SIG-M5 (cell line): Measurements from ENCODE around the gene CEP89.
"Not testable (repeated sequence)": the region's sequence is repeated elsewhere in the genome, so short reads cannot be mapped to it uniquely, and the experiment has no call there.

Experiments
- DNase-seq: peaks from one replicate; lab custom pipeline; 2025; lab: John Stamatoyannopoulos, UW

CEP89 gene

DNA sequence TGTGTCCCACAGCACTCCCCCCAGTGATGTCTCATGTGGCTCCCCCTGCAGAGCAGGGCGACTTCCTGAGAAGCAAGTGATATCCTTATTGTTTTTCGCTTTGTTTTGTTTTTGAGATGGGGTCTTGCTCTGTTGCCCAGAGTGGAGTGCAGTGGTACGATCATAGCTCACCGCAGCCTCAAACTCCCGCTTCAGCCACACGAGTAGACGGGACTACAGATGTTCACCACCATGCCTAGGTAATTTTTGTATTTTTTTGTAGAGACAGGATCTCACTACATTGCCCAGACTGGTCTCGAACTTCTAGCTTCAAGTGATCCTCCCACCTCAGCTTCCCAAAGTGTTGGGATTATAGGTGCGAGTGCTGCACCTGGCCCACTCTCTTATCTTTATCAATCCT, 5.0 kb downstream of the CEP89 start:
- DNase-seq: no peak

DNA sequence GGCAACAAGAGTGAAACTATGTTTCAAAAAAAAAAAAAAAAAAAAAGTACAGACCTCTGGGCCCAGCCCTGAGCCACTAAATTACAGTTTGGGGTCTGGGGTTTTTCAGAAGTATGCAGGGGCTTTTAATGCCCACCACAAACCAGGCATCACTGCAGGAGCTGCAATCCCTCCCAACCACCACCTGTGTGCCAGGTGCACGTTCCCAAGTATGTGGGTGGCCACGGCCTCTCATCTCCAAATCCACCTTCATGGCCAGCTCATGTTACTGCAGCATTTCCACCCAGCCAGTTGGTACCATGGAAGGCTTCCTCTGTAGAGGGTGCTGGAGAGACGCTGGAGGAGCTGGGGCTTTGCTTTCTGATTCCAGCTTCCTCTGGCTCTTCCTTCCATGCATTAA, 26.5 kb downstream of the CEP89 start:
- DNase-seq: no peak

DNA sequence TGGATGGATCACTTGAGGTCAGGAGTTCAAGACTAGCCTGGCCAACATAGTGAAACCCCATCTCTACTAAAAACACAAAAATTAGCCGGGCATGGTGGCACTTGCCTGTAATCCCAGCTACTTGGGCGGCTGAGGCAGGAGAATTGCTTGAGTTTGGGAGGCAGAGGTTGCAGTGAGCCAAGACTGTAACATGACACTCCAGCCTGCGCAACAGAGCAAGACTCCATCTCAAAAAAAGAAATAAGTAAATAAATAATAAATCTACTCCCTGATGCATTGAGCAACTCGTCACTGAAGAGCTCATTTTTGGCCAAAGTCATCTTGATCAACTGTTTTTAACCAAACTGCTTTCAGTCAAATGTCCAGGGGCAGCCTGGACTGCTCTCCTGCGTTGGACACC, 30.5 kb downstream of the CEP89 start:
- DNase-seq: not testable (repeated sequence)

DNA sequence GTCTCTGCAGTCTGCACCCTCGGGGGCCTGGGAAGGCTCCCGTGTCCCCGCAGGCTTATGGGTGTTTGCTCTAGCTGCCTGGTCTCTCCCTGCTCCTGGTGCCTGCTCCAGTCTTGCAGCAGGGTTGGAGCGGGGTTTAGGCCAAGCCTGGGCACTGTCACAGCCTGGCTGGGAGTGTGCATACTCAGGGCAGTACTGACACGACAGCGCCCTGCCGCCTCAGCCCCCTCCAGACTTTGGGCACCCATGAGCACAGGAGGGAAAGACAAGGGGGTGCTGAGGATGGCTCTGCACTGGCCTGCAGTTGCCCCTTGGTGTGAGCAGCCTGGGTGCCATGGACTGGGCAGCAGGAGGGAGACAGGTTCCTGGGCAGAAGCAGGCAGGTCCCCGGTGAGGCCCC, 35.7 kb downstream of the CEP89 start:
- no peak for DNase-seq

DNA sequence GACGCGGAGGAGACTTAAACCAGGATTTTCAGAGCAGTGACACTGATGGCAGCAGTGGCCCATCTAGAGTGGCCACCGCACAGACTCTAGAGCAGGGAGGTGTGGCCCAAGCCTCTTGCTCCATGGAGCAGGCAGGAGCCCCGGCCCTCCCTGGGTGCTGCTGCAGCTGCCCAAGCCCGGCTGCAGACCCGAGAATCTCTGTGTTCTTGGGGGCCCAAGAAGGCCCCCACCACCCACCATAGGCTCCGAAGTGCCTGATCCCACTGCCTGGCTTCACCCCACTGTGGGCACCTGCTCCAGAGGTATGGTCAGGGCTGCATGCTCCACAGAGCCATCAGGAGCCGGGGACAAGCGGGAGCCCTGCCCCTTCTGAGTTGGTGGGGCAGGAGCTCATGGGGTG, 36.1 kb downstream of the CEP89 start:
- no peak for DNase-seq

DNA sequence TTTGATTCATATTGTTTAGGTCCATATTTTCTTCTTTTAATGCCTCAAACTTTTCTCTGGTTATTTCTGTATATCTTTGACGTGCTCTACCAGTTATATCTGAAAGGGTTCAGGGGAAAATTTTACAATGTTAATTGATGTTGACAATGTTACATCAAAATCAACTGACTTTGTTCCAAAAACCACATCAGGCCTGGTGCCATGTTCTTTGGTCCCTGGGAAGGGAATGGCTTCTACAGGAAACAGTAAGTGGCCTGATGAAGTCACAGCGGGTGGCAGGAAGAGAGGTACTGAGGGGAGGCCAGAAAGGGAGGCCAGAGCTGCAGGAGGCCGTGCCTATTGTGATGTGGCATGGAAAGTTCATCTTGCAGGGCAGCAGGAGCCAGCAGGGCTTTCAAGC, 38.2 kb downstream of the CEP89 start:
- DNase-seq: no peak

DNA sequence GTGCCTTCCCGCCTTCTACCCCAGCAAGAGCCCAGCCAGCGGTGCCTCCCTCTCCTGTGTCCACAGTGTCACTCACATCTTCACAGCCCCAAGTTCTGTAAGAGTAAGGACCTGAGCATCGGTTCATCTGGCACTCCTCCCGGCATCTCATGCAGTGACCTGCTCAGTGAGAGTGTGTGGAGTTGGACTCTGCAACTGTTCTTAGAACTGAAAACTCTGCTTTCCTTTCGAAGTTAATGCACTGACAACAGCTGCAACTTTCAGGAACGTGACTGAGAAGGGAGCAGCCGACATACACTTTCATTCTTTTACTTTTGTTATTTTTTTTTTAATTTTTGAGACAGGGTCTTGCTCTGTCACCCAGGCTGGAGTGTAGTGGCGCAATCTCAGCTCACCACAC, 41.2 kb downstream of the CEP89 start:
- DNase-seq: no peak

DNA sequence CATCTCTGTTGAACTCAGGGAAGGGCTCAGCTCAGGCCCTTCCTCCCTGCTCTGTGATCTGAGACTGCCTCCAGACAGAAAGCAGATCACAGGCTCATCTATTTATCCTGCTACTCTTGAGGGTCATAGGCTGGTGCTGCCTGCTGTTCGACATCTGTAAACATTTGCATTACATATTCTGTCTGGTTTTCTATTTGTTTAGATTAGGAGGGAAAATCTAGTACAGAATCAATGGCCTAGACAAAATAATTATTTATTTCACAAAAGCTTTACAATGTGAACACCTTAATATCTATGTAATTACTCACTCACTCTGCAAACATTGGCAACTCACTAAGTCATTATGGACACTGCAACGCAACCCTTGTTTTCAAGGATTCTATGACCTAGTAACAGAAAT, 43.0 kb downstream of the CEP89 start:
- DNase-seq: no peak

DNA sequence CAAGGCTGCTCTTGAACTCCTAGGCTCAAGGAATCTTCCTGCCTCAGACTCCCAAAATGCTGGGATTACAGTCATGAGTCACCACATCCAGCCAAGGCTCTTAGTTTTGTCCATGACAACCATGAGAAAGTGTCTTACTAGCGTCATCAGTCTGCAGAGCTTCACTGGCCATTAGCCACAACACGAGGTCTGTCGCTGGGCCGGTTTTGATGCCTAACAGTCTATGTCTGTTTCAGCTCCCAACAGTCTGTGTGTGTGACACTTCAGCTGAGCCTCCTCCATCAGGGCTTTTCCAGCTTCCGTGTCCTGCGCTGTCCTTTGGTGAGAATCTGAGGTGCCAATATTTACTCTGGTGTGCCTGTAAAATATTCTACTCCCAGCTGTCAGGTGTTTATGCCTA, 47.6 kb downstream of the CEP89 start:
- no peak for DNase-seq

DNA sequence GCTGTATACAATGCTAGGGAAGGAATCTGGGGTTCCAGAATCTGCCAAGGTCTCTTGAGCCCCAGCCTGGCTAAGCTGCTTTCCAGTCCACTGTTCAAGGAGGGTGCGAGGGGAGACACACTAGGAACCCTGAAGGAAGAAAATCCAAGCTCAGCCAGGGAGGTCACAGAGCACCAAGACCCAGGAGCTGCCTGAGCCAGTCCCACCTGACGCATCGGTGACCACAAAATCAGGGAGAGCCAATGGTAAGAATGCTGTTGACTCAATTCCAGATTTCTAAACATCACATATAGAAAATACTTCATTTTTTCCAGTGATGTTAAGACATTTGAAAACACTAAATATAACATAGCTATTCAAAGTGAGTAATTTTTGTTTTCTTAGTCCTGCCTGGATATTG, 50.1 kb downstream of the CEP89 start:
- DNase-seq: no peak

DNA sequence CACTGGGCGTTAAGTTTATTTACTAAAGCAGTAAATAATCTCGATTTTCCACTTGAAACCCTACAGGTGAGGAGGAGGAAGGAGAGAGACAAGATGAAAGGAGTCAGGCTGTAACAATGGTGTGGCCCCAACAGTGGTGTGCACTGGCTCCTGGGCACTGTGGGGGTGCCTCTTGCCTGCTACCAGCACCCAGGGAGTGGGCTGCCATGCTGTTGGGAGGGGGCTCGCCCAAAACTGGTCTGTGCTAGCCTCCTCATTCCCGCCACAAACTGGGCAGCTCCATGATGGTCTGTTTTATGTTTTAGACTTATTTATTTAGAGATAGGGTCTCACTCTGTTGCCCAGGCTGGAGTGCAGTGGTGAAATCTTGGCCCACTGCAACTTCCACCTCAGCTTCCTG, 52.4 kb downstream of the CEP89 start:
- DNase-seq: no peak

DNA sequence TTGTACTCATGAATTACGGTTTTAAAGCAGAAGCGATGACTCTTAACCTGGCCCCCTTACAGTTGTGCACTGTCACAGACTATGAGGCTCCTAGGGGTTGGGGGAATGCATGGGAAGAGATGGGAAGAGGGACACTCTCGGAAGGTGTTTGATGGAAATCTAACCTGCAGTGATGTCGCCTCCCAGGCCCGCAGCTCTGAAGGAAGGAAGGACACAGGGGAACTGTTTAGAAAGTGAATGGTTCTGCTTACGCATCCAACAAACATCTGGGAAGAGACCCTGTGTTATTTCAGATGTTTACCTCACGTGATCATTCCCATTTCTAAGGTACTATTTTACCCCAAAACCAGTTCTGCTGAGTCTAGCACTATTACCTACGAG, 54.2 kb downstream of the CEP89 start:
- no peak for DNase-seq

DNA sequence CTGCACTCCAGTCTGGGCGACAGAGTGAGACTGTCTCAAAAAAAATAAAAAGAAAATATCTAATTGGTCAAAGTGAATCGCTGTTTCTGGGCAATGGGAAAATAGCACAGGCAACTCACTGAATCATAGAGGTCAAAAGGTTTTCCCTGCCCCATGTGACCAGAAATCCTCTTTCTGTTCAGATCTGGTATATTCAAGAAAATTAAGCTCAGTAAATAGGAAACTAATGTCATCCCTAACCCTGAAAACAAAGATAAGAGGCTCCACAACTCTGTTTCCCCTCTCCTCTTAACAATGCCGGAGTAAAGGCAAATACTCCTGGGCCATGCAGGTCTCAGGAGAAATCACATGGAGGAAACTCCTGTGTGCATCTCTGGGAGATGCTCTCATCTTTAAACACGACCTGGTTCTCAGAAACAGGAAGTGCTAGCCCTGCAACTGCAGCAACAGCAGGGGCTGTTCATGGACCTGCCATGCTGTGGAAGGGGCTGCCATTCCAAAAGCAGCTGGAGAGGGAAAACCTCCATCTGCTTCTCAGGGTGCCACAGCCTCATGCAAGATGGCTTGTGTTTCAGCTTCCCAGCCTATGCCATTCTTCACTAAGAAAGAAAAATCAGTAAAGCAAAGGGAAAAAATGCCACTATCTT, 54.7 kb downstream of the CEP89 start:
- no peak for DNase-seq

DNA sequence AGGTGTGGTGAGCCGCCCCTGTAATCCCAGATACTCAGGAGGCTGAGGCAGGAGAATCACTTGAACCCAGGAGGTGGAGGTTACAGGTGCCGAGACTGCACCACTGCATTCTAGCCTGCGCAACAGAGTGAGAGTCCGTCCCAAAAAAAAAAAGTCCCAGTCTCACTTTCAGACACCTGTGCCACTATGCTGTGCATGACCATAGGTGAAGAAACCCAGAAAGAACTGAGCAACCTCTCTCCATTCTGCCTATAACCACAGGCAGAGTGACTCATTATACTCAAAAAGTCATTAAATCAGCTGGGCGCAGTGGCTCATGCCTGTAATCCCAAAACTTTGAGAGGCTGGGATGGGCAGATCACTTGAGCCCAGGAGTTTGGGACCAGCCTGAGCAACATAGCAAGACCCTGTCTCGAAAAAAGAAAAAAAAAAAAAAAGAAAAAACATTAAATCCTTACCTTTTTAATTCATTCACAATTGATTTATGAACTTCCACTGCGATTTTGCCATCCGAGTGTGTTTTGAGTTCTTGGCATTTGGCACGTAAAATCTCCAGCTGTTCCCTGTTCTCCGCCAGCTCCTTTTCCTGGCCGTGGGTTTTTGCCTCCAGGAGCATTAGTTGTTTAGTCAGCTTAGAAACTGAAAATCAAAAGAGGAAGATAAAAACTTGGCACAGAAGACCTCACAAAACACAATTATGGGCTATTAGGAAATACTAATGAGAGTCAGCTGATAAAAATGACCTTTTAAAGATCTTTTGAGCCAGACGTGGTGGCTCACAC, 56.7 kb downstream of the CEP89 start:
- DNase-seq: no peak

DNA sequence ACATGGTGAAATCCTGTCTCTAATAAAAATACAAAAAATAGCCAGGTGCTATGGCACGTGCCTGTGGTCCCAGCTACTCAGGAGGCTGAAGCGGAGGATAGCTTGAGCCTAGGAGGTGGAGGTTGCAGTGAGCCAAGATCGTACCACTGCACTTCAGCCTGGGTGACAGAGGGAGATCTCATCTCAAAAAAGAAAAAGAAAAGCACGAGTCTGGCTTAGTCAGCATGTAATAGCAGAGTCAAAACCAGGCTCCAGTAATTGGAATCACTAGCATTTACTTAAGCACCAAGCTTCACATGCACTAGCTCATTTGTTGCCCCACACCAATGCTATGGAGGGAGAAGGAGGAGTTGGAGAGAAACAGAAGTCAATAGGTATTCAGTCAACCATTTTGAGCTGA, 60.3 kb downstream of the CEP89 start:
- no peak for DNase-seq

DNA sequence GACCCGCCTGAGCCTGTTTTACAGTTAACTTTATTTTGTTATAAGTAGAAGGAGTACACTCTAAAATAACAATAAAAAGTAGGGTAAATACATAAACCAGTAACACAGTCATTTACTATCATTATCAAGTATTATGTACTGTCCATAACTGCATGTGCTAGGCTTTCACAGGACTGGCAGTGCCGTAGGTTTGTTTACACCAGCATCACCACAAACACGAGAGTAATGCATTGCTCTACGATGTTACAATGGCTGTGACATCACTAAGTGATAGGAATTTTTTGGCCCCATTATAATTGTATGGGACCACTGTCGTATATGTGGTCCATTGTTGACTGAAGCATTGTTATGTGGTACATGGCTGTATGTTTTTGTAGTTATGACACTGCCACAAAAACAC, 60.9 kb downstream of the CEP89 start:
- DNase-seq: no peak

DNA sequence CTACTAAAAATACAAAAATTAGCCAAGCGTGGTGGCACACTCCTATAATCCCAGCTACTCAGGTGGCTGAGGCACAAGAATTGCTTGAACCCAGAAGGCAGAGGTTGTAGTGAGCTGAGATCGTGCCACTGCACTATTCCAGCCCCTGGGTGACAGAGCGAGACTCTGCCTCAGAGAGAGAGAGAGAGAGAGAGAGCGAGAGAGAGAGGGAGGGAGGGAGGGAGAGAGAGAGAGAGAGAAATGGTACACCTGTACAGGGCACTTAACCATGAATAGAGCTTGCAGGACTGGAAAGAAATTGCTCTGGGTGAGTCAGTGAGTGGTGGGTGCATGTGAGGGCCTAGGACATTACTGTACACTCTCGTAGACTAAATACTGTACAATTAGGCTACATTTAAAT, 61.7 kb downstream of the CEP89 start:
- no peak for DNase-seq

DNA sequence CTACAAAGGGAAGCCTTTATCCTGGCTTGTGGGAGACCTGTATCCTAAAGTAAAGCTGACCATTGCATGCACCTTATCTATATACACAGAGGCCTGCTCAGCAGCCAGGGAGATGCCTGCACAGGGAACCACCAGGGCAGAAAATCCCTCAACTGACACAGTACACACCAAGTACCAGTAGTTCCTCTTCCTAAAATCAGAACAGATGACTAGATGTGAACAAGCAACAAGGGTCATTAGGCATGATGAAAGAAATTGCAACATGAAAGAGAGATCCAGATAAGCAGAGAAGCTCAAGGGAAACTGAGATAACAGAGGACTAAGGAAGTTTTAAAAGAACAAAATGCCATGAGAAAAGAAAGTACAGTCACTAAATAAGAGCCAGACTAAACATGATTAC, 62.5 kb downstream of the CEP89 start:
- DNase-seq: no peak

DNA sequence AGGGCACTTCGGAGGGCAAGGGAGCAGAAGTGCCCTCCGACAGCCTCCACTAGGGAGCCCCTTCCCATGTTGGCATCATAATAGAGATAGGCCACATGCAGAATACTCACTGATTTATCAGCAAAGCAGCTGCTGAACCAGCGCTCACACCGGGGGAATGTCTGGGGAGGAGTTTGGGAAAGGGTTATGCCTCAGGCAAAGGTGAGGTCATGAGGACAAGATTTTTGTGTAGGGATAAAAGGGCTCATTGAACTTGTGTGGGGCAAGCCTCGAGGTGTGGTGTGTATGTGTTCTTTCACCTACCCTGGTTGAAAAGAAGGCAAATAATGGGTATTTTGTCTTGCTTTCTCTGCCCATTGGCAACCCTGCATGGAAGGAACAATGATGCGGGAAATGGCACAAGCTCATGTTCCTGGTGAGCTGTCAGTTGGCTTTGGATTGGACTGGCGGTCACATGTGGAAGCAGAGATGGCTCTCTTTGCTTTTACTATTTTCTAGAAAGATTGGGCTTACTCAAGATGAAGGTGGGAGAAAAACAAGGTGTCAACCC, 63.0 kb downstream of the CEP89 start:
- DNase-seq: no peak

DNA sequence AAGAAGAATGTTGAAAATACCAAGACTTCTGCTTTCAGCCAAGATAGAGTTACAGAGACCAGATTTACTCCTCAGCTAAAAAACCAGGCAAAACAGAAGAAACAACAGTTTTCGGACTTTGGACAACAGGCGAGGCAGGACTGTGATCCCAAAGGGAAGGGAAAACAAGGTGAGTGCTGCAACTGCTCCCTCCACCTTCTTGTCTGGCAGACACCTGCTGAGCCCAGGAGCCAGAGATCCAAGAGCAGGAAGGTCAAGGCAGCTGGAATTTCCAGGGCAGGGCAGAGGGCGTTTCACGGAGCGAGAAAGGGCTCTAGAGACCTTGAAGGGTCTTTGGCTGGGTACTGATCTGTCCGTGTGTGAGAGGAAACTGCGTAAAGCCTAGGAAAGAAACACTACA, 69.3 kb downstream of the CEP89 start:
- no peak for DNase-seq

DNA sequence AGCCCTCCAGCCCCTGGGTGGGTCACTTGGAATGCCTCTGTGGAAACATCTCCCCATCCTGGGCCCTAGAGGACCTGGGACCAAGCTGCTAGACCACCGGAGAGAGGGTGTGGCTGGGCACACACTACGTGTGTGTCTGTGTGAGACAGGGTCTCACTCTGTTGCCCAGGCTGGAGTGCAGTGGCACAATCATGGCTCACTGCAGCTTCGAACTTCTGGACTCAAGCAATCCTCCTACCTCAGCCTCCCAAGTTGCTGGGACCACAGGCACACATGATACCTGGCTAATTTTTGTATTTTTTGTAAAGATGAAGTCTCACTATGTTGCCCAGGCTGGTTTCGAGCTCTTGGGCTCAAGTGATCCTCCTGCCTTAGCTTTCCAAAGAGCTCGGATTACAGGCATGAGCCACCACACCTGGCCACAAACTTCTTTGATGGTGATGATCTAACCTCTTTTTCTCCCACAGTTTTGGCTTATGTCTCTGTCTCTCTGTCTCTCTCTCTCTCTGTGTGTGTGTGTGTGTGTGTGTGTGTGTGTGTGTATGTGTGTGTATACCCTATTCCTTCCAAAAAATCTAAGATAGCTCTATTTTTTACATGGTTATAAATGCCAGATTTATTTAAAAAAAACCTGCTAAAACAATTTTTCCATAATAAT, 70.1 kb downstream of the CEP89 start:
- DNase-seq: no peak

DNA sequence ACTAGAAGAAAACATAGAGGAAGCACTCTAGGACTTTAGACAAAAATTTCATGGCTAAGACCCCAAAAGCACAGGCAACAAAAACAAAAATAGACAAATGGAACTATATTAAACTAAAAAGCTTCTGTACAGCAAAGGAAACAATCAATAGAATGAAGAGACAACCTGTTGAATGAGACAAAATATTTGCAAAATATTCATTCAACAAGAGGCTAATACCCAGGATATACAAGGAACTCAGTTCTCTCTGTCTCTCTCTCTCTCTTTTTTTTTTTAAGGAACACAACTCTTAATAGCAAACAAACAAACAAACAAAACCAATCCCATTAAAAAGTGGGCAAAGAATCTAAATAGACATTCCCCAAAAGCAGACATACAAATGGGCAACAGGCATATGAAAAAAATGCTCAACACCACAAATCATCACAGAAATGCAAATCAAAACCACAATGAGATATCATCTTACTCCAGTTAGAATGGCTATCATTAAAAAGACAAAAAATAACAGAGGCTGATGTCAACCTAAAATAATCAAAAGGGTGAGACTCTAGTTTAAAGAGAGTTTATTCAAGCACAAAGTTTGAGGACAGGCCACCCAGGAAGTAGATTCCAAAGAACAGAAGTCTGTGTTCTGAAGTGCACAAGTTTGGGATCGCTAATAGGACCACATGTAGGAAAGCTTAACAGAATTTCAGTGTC, 75.1 kb downstream of the CEP89 start:
- no peak for DNase-seq

DNA sequence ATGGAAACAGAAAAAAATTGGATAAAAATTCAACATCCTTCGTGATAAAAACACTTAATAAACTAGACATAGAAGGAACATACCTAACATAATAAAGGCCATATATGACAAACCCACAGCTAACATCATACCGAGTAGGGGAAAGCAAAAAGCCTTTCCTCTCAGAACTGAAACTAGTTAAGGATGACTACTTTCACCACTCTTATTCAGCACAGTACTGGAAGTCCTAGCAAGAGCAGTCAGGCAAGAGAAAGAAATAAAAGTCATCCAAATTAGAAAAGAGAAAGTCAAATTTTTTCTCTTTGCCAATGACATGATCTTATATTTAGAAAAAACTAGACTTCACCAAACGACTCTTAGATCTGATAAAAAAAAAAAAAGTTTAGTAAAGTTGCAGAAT, 76.4 kb downstream of the CEP89 start:
- no peak for DNase-seq
